Endothelial cell of umbilical vein (primary cell): ENCODE measurements around the gene VIL1. TPM values are rescaled to one million over a fixed set of nuclear protein-coding genes. Genes with fewer than 3 reads are reported as not detected.

Source experiments
- BruUV-seq: library from RNA; stranded (reverse); fragments of 400-500 nt; replicated peaks from 2 replicates; lab custom pipeline; 2021; lab: Mats Ljungman, UMichigan
- CTCF ChIA-PET: fragments of 300-600, 350-600 bp; sonication (Branson Sonifier 250); formaldehyde crosslinking; loops from one replicate; lab custom pipeline; 2021; ENCODE audit warnings: antibody characterized with exemption, inconsistent platforms; lab: Charles Lee
- POLR2A ChIA-PET: fragments of 300-600, 350-600 bp; sonication (Branson Sonifier 250); formaldehyde crosslinking; loops from one replicate; lab custom pipeline; 2021; ENCODE audit warnings: antibody characterized with exemption, inconsistent platforms; lab: Charles Lee
- DNase-seq: peaks from one replicate; pipeline ENCODE4 v3.0.0-alpha.2; 2011; ENCODE audit warnings: low read depth, low spot score
- FAIRE-seq: peaks from 2 replicates; lab custom pipeline; 2011; peaks lifted over from hg19 to GRCh38; lab: Jason Lieb, UNC
- H2AFZ ChIP-seq: 2 replicates; pipeline ENCODE4 v1.6.0; 2012; ENCODE audit warnings: low read depth, low read length, control low read depth, inconsistent platforms
- H3K27ac ChIP-seq: 2 replicates; pipeline ENCODE4 v1.5.1; 2011; ENCODE audit warnings: low read depth, mild to moderate bottlenecking, control low read depth, low read length, moderate library complexity; ENCODE audit not compliant: insufficient read depth
- H3K27me3 ChIP-seq, 2 experiments: 2 replicates each; pipeline versions ENCODE4 v1.6.0 to v1.6.1; 2011; ENCODE audit warnings: low read length in 2 of 2, mixed read lengths in 1 of 2; ENCODE audit not compliant: control insufficient read depth in 2 of 2, insufficient read depth in 2 of 2
- H3K36me3 ChIP-seq, 2 experiments: 2 replicates in 1 of 2; 3 replicates in 1 of 2; pipeline ENCODE4 v1.5.1; 2011; ENCODE audit warnings: low read length in 2 of 2, mild to moderate bottlenecking in 1 of 2, moderate library complexity in 1 of 2; ENCODE audit not compliant: control insufficient read depth in 2 of 2, insufficient read depth in 2 of 2; ENCODE audit errors: extremely low read depth in 1 of 2
- H3K4me1 ChIP-seq: 3 replicates; pipeline ENCODE4 v1.5.1; 2011; ENCODE audit warnings: mild to moderate bottlenecking, low read length; ENCODE audit not compliant: control insufficient read depth, insufficient read depth; ENCODE audit errors: extremely low read depth
- H3K4me2 ChIP-seq: 2 replicates; pipeline ENCODE4 v1.6.1; 2011; ENCODE audit warnings: low read length, control low read depth, mixed read lengths; ENCODE audit not compliant: insufficient read depth
- H3K4me3 ChIP-seq, 3 experiments: fragments of 200-600 bp in 1 of 3; sonication (generic), shearing (Covaris generic) in 1 of 3; replicated peaks in 1 of 3; 2 replicates each; pipeline ENCODE4 v1.5.1; 2011 to 2016; ENCODE audit warnings: control low read depth in 3 of 3, low read length in 3 of 3, mild to moderate bottlenecking in 2 of 3, inconsistent platforms in 1 of 3, low read depth in 1 of 3, moderate library complexity in 1 of 3; ENCODE audit not compliant: insufficient read depth in 1 of 3
- H3K79me2 ChIP-seq: 2 replicates; pipeline ENCODE4 v1.6.0; 2012; ENCODE audit warnings: low read length, inconsistent platforms; ENCODE audit not compliant: control insufficient read depth, insufficient read depth
- H3K9ac ChIP-seq: replicated peaks from 2 replicates; pipeline ENCODE3; 2011; ENCODE audit warnings: low read length, control low read depth; ENCODE audit not compliant: insufficient read depth; ENCODE audit errors: extremely low read depth
- H3K9me1 ChIP-seq: replicated peaks from 3 replicates; pipeline ENCODE4 v1.6.0; 2011; ENCODE audit warnings: mild to moderate bottlenecking, low read length; ENCODE audit not compliant: control insufficient read depth, insufficient read depth; ENCODE audit errors: extremely low read depth
- H3K9me3 ChIP-seq: replicated peaks from 2 replicates; pipeline ENCODE4 v1.5.1; 2012; ENCODE audit warnings: low read length, inconsistent platforms; ENCODE audit not compliant: control insufficient read depth, insufficient read depth
- H4K20me1 ChIP-seq: replicated peaks from 2 replicates; pipeline ENCODE3; 2011; ENCODE audit warnings: mild to moderate bottlenecking, low read length; ENCODE audit not compliant: control insufficient read depth, insufficient read depth; ENCODE audit errors: extremely low read depth
- CTCF ChIP-seq, 2 donors: IDR thresholded peaks; 1 replicate in 1 of 2; 2 replicates in 1 of 2; pipeline ENCODE4 v1.5.1; 2011; ENCODE audit warnings: low read length in 2 of 2, mild to moderate bottlenecking in 2 of 2, moderate library complexity in 2 of 2, control low read depth in 1 of 2, inconsistent platforms in 1 of 2, low read depth in 1 of 2; ENCODE audit not compliant: insufficient read depth in 1 of 2; ENCODE audit errors: extremely low read depth in 1 of 2
- FOS ChIP-seq: IDR thresholded peaks from 2 replicates; pipeline ENCODE4 v1.6.1; 2011; ENCODE audit warnings: mild to moderate bottlenecking, low read length, moderate library complexity, borderline replicate concordance; ENCODE audit not compliant: insufficient read depth
- JUN ChIP-seq: IDR thresholded peaks from 2 replicates; pipeline ENCODE4 v1.6.1; 2011; ENCODE audit warnings: borderline replicate concordance, low read depth; ENCODE audit not compliant: insufficient read length, insufficient read depth
- POLR2A ChIP-seq: IDR thresholded peaks from 2 replicates; pipeline ENCODE4 v1.6.1; 2012; ENCODE audit warnings: low read depth, mild to moderate bottlenecking, control low read depth, low read length
- dilution Hi-C: fragments of 300-500 bp; cut with MboI; formaldehyde crosslinking; loops from one replicate; pipeline ENCODE4 v1.15.0; 2019; ENCODE audit warnings: low sequenced_read_pairs; ENCODE audit not compliant: extremely low pct_ligation_motif_present
- intact Hi-C: fragments of 100-400 bp; cut with micrococcal nuclease; formaldehyde crosslinking; loops from one replicate; pipeline ENCODE4 v1.10.0; 2022
- polyA plus RNA-seq, 4 experiments: library from polyadenylated mRNA; depleted of rRNA in 3 of 4; stranded (reverse) in 3 of 4; unstranded in 1 of 4; fragments of >200 nt; gene quantifications; 2 replicates each; pipeline versions ENCODE4 v1.2.1 to v1.2.3, GENCODE V29; 2011 to 2012; ENCODE audit warnings: missing spikeins in 1 of 4
- total RNA-seq: library from RNA; stranded (reverse); gene quantifications from 2 replicates; pipeline ENCODE4 v1.2.3, GENCODE V29; 2021

VIL1 gene
- total and polyA plus RNA-seq, 2 donors (not counting 3 experiments of a cell fraction or from before 2014, with no cell fraction given): not detected

- H3K27ac ChIP-seq: no peak overlapping the region
- H3K79me2 ChIP-seq: no peaks in the 10 kb centered on the region
- H3K4me2 ChIP-seq: no peak overlapping the region
- no peaks in the 10 kb centered on the region for H3K9me1 ChIP-seq
- H4K20me1 ChIP-seq: no peaks in the 10 kb centered on the region
- intact Hi-C loops (loop anchor here (1.0 to 5.0 kb wide), 4 partner anchors 60 to 279 kb away; no protein-coding TSS in a partner anchor), dilution Hi-C loops (no loop called here)
- TF ChIP-seq CTCF (IDR thresholded peaks at IDR 0.05; ENCODE audit: extremely low read depth in 1 of 2, insufficient read depth in 1 of 2, low read depth in 1 of 2, low read length in 2 of 2): peak in 1 of 2 donors; percentile 23
- no peak for TF ChIP-seq JUN
- peak; percentile 52 for DNase-seq
- peak; percentile 48 for FAIRE-seq
- no peaks in the 10 kb centered on the region for H3K9me3 ChIP-seq
- no peak overlapping the region for H2AFZ ChIP-seq
- no peak overlapping the region for H3K9ac ChIP-seq
- CTCF ChIA-PET: interaction anchor here (0.5 to 2.8 kb wide), 25 partner anchors 8 to 285 kb away, joined by 3 to 26 read pairs (median 3); partner anchors contain the start of genes CATIP and CTDSP1
- H3K4me3 ChIP-seq: no peak overlapping the region
- POLR2A ChIA-PET: no interaction called here
- BruUV-seq: no TSS peak
- no peaks in the 10 kb centered on the region for H3K4me1 ChIP-seq
- H3K27me3 ChIP-seq: no peaks in the 10 kb centered on the region
- peaks cover 0 to 2% of the 10 kb centered on the region in 2 experiments for H3K36me3 ChIP-seq
Observed at GRCh38 chr2:218465987-218466633, 47.2 kb downstream of the VIL1 start.

GRCh38 chr2:218470448-218470847 is 51.5 kb downstream of the VIL1 start:
- intact Hi-C loops: no loop called here
- CTCF ChIA-PET: interaction anchor here (0.9 kb wide), 1 partner anchor 10 kb away, joined by 3 read pairs; no protein-coding TSS in a partner anchor

More at GRCh38 chr2:218470448-218470847, 51.5 kb downstream of the VIL1 start:
- Histone ChIP-seq H3K4me1 (no peaks in the 10 kb centered on the region), H3K27me3 (no peaks in the 10 kb centered on the region), H3K36me3 (peaks cover 0 to 2% of the 10 kb centered on the region in 2 experiments), H3K4me3 (no peak overlapping the region), H4K20me1 (no peaks in the 10 kb centered on the region), H3K9me1 (no peaks in the 10 kb centered on the region), H3K9me3 (no peaks in the 10 kb centered on the region), H3K79me2 (no peaks in the 10 kb centered on the region), H2AFZ (no peak overlapping the region), H3K4me2 (no peak overlapping the region), H3K27ac (no peak overlapping the region), H3K9ac (no peak overlapping the region)
- TF ChIP-seq POLR2A: no peak
- no peak for TF ChIP-seq FOS
- POLR2A ChIA-PET: no interaction called here
- FAIRE-seq (no peak), DNase-seq (no peak)
- dilution Hi-C loops: no loop called here
- no TSS peak for BruUV-seq
